ENCODE results near the gene PFKM. TPM values are rescaled to one million over a fixed set of nuclear protein-coding genes. Genes with fewer than 3 reads are reported as not detected.

The PFKM gene
- total RNA-seq, 2 donors from 2014 or later = 90.0 to 107 TPM

GRCh38 chr12:48191096-48191495 is 71.9 kb downstream of the PFKM start:
- no peak overlapping the region for H3K4me3 ChIP-seq (ENCODE audit: low read length)
- H3K36me3 Mint-ChIP-seq (ENCODE audit: low read depth) = no peaks in the 10 kb centered on the region
- H3K4me1 ChIP-seq (ENCODE audit: control insufficient read depth, insufficient read depth, low read length) = no peaks in the 10 kb centered on the region
- H3K27ac Mint-ChIP-seq = no peak overlapping the region
- no peaks in the 10 kb centered on the region for H3K9me3 ChIP-seq (ENCODE audit: control insufficient read depth, low read length)
- no peaks in the 10 kb centered on the region for H3K4me1 Mint-ChIP-seq
- peaks cover 97% of the 10 kb centered on the region for H3K27me3 ChIP-seq (ENCODE audit: control insufficient read depth, insufficient read depth, low read length, poor library complexity, severe bottlenecking)
- H3K4me3 Mint-ChIP-seq = no peak overlapping the region
- H3K27me3 Mint-ChIP-seq (ENCODE audit: insufficient read depth) = peaks cover 98% of the 10 kb centered on the region
- no peak for DNase-seq
- TF ChIP-seq CTCF (conservative IDR thresholded peaks at IDR 0.05) = no peak
- H3K36me3 ChIP-seq (ENCODE audit: control insufficient read depth, insufficient read depth, low read length) = no peaks in the 10 kb centered on the region
- no peak overlapping the region for H3K9ac ChIP-seq (ENCODE audit: extremely low read depth, low read length, poor library complexity, severe bottlenecking)
- no peaks in the 10 kb centered on the region for H3K9me3 Mint-ChIP-seq
- no peak overlapping the region for H3K27ac ChIP-seq (ENCODE audit: low read depth, low read length)

GRCh38 chr12:48192861-48193260 is 73.7 kb downstream of the PFKM start:
- no peak for TF ChIP-seq CTCF (conservative IDR thresholded peaks at IDR 0.05)
- H3K27ac ChIP-seq (ENCODE audit: low read depth, low read length) = no peak overlapping the region
- Mint-ChIP-seq H3K9me3 (no peaks in the 10 kb centered on the region), H3K4me3 (no peak overlapping the region), H3K27ac (no peak overlapping the region), H3K36me3 (ENCODE audit: low read depth) (no peaks in the 10 kb centered on the region), H3K27me3 (ENCODE audit: insufficient read depth) (peaks cover 92% of the 10 kb centered on the region), H3K4me1 (peaks cover 4% of the 10 kb centered on the region)
- H3K9ac ChIP-seq (ENCODE audit: extremely low read depth, low read length, poor library complexity, severe bottlenecking) = no peak overlapping the region
- H3K36me3 ChIP-seq (ENCODE audit: control insufficient read depth, insufficient read depth, low read length) = no peaks in the 10 kb centered on the region
- 70% methylated on average over 1 of the region's 1 CpG; no CpG with 5 or more reads in 1 of the 2 experiments for WGBS, 2 experiments (ENCODE audit: insufficient coverage in 1 of 2, insufficient read length in 1 of 2)
- peaks cover 88% of the 10 kb centered on the region for H3K27me3 ChIP-seq (ENCODE audit: control insufficient read depth, insufficient read depth, low read length, poor library complexity, severe bottlenecking)
- DNase-seq = no peak
- no peak overlapping the region for H3K4me3 ChIP-seq (ENCODE audit: low read length)
- no peaks in the 10 kb centered on the region for H3K9me3 ChIP-seq (ENCODE audit: control insufficient read depth, low read length)
- H3K4me1 ChIP-seq (ENCODE audit: control insufficient read depth, insufficient read depth, low read length) = no peaks in the 10 kb centered on the region

GRCh38 chr12:48193623-48194022 is 74.5 kb downstream of the PFKM start:
- Histone ChIP-seq H3K36me3 (ENCODE audit: control insufficient read depth, insufficient read depth, low read length) (no peaks in the 10 kb centered on the region), H3K27me3 (ENCODE audit: control insufficient read depth, insufficient read depth, low read length, poor library complexity, severe bottlenecking) (peaks cover 81% of the 10 kb centered on the region), H3K27ac (ENCODE audit: low read depth, low read length) (no peak overlapping the region), H3K9me3 (ENCODE audit: control insufficient read depth, low read length) (no peaks in the 10 kb centered on the region), H3K4me1 (ENCODE audit: control insufficient read depth, insufficient read depth, low read length) (no peaks in the 10 kb centered on the region), H3K9ac (ENCODE audit: extremely low read depth, low read length, poor library complexity, severe bottlenecking) (no peak overlapping the region), H3K4me3 (ENCODE audit: low read length) (no peak overlapping the region)
- peaks cover 4% of the 10 kb centered on the region for H3K4me1 Mint-ChIP-seq
- DNase-seq = no peak
- no peak overlapping the region for H3K4me3 Mint-ChIP-seq
- peaks cover under 1% of the 10 kb centered on the region for H3K9me3 Mint-ChIP-seq
- no peak overlapping the region for H3K27ac Mint-ChIP-seq
- no peaks in the 10 kb centered on the region for H3K36me3 Mint-ChIP-seq (ENCODE audit: low read depth)
- 80 to 86% methylated on average over 2 of the region's 2 CpGs for WGBS, 2 experiments (ENCODE audit: insufficient coverage in 1 of 2, insufficient read length in 1 of 2)
- H3K27me3 Mint-ChIP-seq (ENCODE audit: insufficient read depth) = peaks cover 88% of the 10 kb centered on the region
- TF ChIP-seq CTCF (conservative IDR thresholded peaks at IDR 0.05) = no peak

Measured in endodermal cell (in vitro differentiated cells).